Left ventricle myocardium inferior (tissue), 1 donor: ENCODE data around the gene PCBP3. TPM values are rescaled to one million over a fixed set of nuclear protein-coding genes. Genes with fewer than 3 reads are reported as not detected.

Experiments
- DNase-seq: peaks from one replicate; pipeline ENCODE4 v3.0.0-alpha.2; 2020
- H3K27ac ChIP-seq: fragments of 200-600 bp; replicated peaks from 2 replicates; pipeline ENCODE4 v1.8.0; 2021
- H3K27me3 ChIP-seq: fragments of 200-600 bp; 2 replicates; pipeline ENCODE4 v1.8.0; 2021; ENCODE audit warnings: low read depth
- H3K36me3 ChIP-seq: fragments of 200-600 bp; 2 replicates; pipeline ENCODE4 v1.8.0; 2021
- H3K4me1 ChIP-seq: fragments of 200-600 bp; 2 replicates; pipeline ENCODE4 v1.8.0; 2021
- H3K4me3 ChIP-seq: fragments of 200-600 bp; 2 replicates; pipeline ENCODE4 v1.8.0; 2021; ENCODE audit warnings: mild to moderate bottlenecking, moderate library complexity
- H3K9me3 ChIP-seq: fragments of 200-600 bp; replicated peaks from 2 replicates; pipeline ENCODE4 v1.8.0; 2021
- intact Hi-C: fragments of 100-400 bp; cut with micrococcal nuclease; formaldehyde crosslinking; loops from one replicate; pipeline ENCODE4 v1.11.0; 2022
- total RNA-seq: library from RNA; stranded (reverse); fragmentation: NEBNext Ultra II Directional; extraction: Animal tissue kit (Norgen Biotek cat#: 25700); gene quantifications from one replicate; pipeline ENCODE4 v1.2.1, GENCODE V29; 2021
- TF ChIP-seq, protein P1 (sequence below): fragments of 200-600 bp; IDR thresholded peaks from 2 replicates; pipeline ENCODE4 v1.8.0; 2021; ENCODE audit warnings: antibody characterized with exemption, mild to moderate bottlenecking, borderline replicate concordance
- donor health status: DM: no; HTN: yes; CAD: no; lungs with severe emphysema.

The PCBP3 gene
- total RNA-seq, 1 donor from 2014 or later: 2.9 TPM

- no peak overlapping the region for H3K27ac ChIP-seq
- no peaks in the 10 kb centered on the region for H3K9me3 ChIP-seq
- peaks cover 33% of the 10 kb centered on the region for H3K27me3 ChIP-seq
- intact Hi-C loops: no loop called here
- no peak for DNase-seq
- no peaks in the 10 kb centered on the region for H3K4me1 ChIP-seq
- no peaks in the 10 kb centered on the region for H3K36me3 ChIP-seq
- TF ChIP-seq, protein P1, sequence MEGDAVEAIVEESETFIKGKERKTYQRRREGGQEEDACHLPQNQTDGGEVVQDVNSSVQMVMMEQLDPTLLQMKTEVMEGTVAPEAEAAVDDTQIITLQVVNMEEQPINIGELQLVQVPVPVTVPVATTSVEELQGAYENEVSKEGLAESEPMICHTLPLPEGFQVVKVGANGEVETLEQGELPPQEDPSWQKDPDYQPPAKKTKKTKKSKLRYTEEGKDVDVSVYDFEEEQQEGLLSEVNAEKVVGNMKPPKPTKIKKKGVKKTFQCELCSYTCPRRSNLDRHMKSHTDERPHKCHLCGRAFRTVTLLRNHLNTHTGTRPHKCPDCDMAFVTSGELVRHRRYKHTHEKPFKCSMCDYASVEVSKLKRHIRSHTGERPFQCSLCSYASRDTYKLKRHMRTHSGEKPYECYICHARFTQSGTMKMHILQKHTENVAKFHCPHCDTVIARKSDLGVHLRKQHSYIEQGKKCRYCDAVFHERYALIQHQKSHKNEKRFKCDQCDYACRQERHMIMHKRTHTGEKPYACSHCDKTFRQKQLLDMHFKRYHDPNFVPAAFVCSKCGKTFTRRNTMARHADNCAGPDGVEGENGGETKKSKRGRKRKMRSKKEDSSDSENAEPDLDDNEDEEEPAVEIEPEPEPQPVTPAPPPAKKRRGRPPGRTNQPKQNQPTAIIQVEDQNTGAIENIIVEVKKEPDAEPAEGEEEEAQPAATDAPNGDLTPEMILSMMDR: no peak
- H3K4me3 ChIP-seq: no peak overlapping the region
Observed at GRCh38 chr21:45825219-45825618, 181.7 kb downstream of the PCBP3 start.

DNA sequence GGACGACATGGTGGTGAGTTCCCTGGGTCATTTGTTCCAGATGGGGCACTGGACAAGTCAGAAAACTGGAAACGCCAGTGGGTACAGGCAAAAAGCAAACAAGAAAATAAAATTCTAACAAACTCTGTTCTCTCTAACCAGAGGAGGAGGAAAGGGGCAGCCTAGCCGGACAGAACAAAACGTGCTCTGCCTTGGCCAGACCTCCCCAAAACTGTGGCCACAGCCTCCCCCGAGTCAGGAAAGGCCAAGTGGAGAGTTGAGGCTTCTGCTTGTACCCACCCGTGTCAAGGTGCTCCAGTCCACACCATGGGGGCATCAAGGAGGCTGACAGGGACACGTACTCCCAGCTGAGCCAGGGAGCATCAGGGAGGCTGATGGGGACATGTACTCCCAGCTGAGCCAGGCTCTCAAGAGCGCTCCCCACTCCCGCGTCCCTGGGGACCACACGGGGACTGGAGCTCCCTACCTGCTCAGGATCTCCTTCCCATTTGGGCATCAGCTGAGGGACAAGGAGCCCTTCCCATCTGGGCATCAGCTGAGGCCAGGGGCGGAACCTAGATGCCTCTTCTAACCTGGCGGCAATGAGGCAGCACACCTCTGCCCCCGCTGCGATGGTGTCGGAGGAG lies 183.3 kb downstream of the PCBP3 start:
- Histone ChIP-seq H3K27ac (no peak overlapping the region), H3K4me3 (no peak overlapping the region), H3K36me3 (no peaks in the 10 kb centered on the region), H3K9me3 (no peaks in the 10 kb centered on the region), H3K4me1 (no peaks in the 10 kb centered on the region), H3K27me3 (peaks cover 30% of the 10 kb centered on the region)
- DNase-seq: no peak
- intact Hi-C loops: no loop called here
- TF ChIP-seq, protein P1: no peak

DNA sequence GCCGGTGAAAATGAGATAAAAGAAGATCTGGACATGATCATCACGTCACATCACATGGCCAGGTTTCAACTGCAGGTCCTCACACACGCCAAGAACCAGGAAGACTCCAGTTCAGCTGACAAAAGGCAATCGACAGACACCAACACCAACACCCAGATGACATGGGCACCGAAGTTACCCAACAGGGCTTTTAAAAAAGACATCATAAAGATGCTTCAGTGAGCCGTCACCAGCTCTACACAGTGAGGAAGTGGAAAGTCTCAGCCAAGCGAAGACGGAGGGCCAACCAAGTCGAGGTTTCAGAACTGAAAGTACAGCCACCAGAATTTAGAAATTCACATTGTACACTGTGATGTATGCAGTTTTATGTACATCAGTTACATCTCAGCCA lies 183.8 kb downstream of the PCBP3 start:
- Histone ChIP-seq H3K36me3 (no peaks in the 10 kb centered on the region), H3K4me3 (no peak overlapping the region), H3K27me3 (peaks cover 26% of the 10 kb centered on the region), H3K4me1 (peaks cover 4% of the 10 kb centered on the region), H3K9me3 (no peaks in the 10 kb centered on the region), H3K27ac (no peak overlapping the region)
- intact Hi-C loops: no loop called here
- DNase-seq: no peak
- TF ChIP-seq, protein P1: no peak

DNA sequence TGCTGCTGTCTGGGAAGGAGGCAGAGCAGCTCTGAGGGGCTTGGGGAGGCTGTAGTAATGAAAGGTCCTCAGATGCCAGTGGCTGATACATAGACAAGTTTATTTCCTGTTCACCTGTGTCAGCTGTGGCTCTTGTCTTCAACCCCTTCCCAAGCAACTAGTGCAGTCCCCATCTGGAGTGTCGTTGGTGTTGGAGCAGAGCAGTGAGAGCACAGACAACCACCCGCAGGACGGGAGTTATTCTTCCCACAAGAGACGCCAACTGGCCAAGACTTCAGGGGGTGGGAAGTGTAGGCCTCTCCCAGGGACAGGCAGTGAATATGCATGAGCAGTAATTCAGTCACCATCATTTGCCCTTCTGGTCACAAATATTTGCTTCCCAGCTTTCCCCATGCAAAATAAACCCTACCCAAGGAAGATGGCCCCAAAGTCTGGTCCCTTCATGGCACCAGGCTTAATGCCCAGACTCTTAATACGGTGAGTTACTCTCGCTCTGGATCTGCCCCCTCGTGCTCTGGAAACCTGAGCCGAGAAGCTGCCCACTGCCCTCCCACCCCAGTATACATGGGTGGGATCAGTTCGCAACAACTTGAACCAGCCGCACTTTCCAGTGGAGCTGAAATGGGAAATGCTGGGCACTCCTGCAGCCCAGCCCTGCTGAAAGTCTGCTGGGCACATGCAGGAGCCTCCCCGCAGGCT lies 184.5 kb downstream of the PCBP3 start:
- TF ChIP-seq, protein P1: no peak
- no peak for DNase-seq
- Histone ChIP-seq H3K4me3 (no peak overlapping the region), H3K36me3 (no peaks in the 10 kb centered on the region), H3K27me3 (peaks cover 26% of the 10 kb centered on the region), H3K9me3 (no peaks in the 10 kb centered on the region), H3K27ac (no peak overlapping the region), H3K4me1 (peaks cover 11% of the 10 kb centered on the region)
- intact Hi-C loops: no loop called here

- Histone ChIP-seq H3K27ac (no peak overlapping the region), H3K9me3 (no peaks in the 10 kb centered on the region), H3K36me3 (no peaks in the 10 kb centered on the region), H3K27me3 (peaks cover 19% of the 10 kb centered on the region), H3K4me3 (no peak overlapping the region), H3K4me1 (peaks cover 19% of the 10 kb centered on the region)
- no peak for DNase-seq
- intact Hi-C loops: no loop called here
- TF ChIP-seq, protein P1: no peak
Observed at GRCh38 chr21:45828580-45829570, 185.3 kb downstream of the PCBP3 start.
